LNCAP (cell line): ENCODE measurements around the gene PLEKHM1.

Source experiments
- TF ChIP-seq, protein P1 (sequence below): fragments of 450-650 bp; IDR thresholded peaks from 2 replicates; pipeline ENCODE4 v1.5.1; 2017; ENCODE audit warnings: mild to moderate bottlenecking

Gene PLEKHM1

GRCh38 chr17:45430738-45431530 is 59.6 kb downstream of the PLEKHM1 start:
- TF ChIP-seq, protein P1, sequence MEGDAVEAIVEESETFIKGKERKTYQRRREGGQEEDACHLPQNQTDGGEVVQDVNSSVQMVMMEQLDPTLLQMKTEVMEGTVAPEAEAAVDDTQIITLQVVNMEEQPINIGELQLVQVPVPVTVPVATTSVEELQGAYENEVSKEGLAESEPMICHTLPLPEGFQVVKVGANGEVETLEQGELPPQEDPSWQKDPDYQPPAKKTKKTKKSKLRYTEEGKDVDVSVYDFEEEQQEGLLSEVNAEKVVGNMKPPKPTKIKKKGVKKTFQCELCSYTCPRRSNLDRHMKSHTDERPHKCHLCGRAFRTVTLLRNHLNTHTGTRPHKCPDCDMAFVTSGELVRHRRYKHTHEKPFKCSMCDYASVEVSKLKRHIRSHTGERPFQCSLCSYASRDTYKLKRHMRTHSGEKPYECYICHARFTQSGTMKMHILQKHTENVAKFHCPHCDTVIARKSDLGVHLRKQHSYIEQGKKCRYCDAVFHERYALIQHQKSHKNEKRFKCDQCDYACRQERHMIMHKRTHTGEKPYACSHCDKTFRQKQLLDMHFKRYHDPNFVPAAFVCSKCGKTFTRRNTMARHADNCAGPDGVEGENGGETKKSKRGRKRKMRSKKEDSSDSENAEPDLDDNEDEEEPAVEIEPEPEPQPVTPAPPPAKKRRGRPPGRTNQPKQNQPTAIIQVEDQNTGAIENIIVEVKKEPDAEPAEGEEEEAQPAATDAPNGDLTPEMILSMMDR = no peak

DNA sequence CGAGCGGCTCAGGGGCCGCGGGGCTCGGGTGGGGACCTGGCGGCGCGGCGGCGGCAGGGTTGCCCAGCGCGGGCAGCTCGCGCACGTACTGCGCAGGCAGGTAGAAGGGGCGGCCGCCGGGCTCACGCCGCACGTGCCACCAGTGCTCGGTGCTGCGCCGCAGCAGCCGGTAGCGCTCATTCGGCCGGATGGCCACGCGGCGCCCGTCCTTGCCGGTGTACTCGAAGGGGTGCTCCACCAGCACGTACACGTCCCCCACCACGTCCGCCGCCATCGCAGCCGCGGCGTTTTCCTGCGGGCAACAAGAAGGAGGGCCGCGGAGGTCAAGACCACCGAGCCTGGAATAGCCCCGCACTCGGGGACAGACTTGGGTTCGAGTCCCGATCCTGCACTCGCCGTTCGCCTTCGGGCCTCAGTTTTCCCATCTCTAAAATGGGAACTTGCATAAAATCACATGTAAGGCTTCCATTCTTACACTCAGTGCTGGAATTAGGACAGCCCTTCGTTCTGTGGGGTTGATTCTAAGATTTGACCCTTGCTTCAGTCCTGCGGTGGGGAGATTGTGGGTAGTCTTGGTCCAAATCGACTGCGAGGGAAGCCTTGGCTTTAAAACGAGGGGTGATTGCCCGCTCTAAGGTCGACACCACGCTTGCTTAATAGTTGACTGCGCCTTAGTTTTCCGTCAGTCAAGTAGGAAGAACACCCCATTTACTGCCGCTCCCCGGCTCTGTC is 60.3 kb downstream of the PLEKHM1 start:
- TF ChIP-seq, protein P1 = no peak

- TF ChIP-seq, protein P1 = no peak
These were observed 61.0 kb downstream of the PLEKHM1 start for GRCh38 chr17:45429339-45430005.

DNA sequence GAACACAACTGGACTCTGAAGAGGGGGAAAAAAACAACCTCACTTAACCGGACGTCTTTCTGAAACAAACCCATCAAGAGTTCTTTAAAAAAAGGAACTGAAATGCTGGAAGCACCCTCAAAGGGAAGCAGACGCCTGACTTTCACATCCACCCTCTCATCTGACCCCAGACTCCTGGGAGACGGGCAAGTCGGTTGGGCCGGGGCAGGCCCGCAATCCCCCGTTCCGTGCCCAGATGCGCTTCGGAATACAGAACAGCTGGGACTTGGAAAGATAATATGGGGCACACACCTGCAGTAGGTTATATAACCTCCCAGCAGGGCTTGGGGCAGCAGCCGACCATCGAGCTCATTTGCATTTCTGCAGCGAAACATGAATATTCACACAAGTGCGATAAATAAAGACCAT is 61.6 kb downstream of the PLEKHM1 start:
- TF ChIP-seq, protein P1 = no peak

DNA sequence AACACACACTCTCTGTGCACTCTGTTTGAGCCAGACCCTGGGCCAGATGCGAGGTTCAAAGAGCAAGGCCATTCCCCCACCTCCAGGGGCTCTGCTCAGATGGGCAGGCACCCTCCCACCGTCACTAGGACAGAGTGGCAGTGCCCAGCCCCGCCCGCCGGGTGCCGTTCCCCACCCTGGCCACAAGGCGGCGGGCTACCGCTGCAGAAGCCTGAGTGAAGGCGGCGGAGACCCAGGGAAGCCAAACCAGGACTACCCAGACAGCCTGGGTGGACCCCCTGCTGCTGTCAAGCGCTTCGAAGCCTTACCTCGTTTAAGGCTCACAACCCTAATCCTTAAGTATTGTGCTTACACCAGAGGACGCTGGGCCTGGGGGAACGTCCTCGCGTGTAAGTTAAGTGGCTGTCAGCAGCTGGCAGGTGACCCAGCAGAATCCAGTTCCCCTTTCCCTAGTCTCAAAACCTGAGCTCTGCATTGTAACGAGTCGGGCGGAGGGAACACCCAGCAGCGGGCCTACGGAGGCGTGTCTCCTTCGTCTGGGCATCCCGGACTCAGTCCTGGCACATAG is 62.4 kb downstream of the PLEKHM1 start:
- TF ChIP-seq, protein P1 = peak; percentile 99

GRCh38 chr17:45427181-45427835 is 63.2 kb downstream of the PLEKHM1 start:
- TF ChIP-seq, protein P1 = no peak

DNA sequence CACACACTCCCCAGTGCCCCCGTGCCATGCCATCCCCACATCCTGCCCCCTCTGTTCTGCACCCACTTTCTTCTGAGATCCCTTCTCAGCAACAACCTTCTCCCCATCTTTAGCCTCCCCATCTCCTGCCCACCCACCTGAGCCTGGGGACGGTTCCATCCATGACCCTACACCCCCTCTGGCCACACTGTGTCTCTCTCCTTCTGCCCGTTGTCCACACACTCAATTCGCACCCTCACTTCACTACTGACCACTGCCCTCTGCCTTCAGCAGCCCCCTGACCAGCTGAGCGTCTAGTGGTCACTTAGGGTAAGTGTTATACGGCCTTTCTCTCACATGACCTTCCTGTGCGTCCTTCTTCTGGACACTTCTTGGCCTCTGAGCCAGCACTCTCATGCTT is 64.0 kb downstream of the PLEKHM1 start:
- TF ChIP-seq, protein P1 = no peak
